HepG2 (cell line): ENCODE data around the gene AMBRA1. TPM values are rescaled to one million over a fixed set of nuclear protein-coding genes. Genes with fewer than 3 reads are reported as not detected.

ENCODE experiments used
- ATAC-seq: fragments of 200-7000 bp; cut with Tn5 transposase; 3 replicates; pipeline ENCODE4 v1.9.1; 2020; ENCODE audit warnings: mild to moderate bottlenecking, moderate library complexity
- BruUV-seq: library from RNA; stranded (reverse); fragments of 400-500 nt; replicated peaks from 2 replicates; lab custom pipeline; 2021; lab: Mats Ljungman, UMichigan
- CTCF ChIA-PET: fragments of 300-600 bp; formaldehyde crosslinking; extraction: SDS; loops from one replicate; lab custom pipeline; 2021; ENCODE audit warnings: low total read pairs, inconsistent platforms, low intra/inter-chr PET ratio; lab: Yijun Ruan, JAX
- POLR2A ChIA-PET: fragments of 350-600 bp; sonication (Branson Sonifier 250); formaldehyde crosslinking; loops from one replicate; lab custom pipeline; 2020; ENCODE audit warnings: antibody characterized with exemption, inconsistent platforms; lab: Yijun Ruan, JAX
- DNase-seq: peaks from one replicate; pipeline ENCODE4 v3.0.0-alpha.2; 2015; ENCODE audit warnings: low spot score
- FAIRE-seq: peaks from 3 replicates; lab custom pipeline; 2011; peaks lifted over from hg19 to GRCh38; lab: Jason Lieb, UNC
- H2AFZ ChIP-seq: one replicate; pipeline ENCODE4 v1.6.1; 2011; ENCODE audit warnings: low read length, inconsistent platforms
- H3K27ac ChIP-seq: fragments of 300-600 bp; 3 replicates; pipeline ENCODE4 v1.8.0; 2011; ENCODE audit warnings: mixed run types, mild to moderate bottlenecking, mixed read lengths, low read length, inconsistent platforms; ENCODE audit not compliant: insufficient read depth; ENCODE audit errors: extremely low read length
- H3K27me3 ChIP-seq, 2 experiments: fragments of 200-600 bp in 1 of 2; 2 replicates in 1 of 2; 3 replicates in 1 of 2; pipeline versions ENCODE4 v1.6.0 to v1.8.0; 2011; ENCODE audit warnings: low read length in 2 of 2, mild to moderate bottlenecking in 2 of 2, moderate library complexity in 2 of 2, inconsistent platforms in 1 of 2; ENCODE audit not compliant: insufficient read depth in 2 of 2, control insufficient read depth in 1 of 2
- H3K36me3 ChIP-seq, 2 experiments: fragments of 200-600 bp in 1 of 2; replicated peaks in 1 of 2; 2 replicates in 1 of 2; 3 replicates in 1 of 2; pipeline versions ENCODE4 v1.5.1 to v1.8.0; 2011; ENCODE audit warnings: low read length in 2 of 2, inconsistent platforms in 1 of 2; ENCODE audit not compliant: insufficient read depth in 2 of 2, control insufficient read depth in 1 of 2
- H3K4me1 ChIP-seq: 2 replicates; pipeline ENCODE4 v1.5.1; 2012; ENCODE audit warnings: low read length, inconsistent platforms; ENCODE audit not compliant: insufficient read depth
- H3K4me2 ChIP-seq: 2 replicates; pipeline ENCODE4 v1.6.0; 2011; ENCODE audit warnings: low read depth, low read length, inconsistent platforms
- H3K4me3 ChIP-seq, 3 experiments: fragments of 200-600 bp in 1 of 3; sonication (generic), shearing (Covaris generic) in 1 of 3; replicated peaks in 1 of 3; 2 replicates each; pipeline ENCODE4 v1.5.1; 2011 to 2016; ENCODE audit warnings: low read length in 3 of 3, inconsistent platforms in 2 of 3, low read depth in 2 of 3, mild to moderate bottlenecking in 2 of 3, control low read depth in 1 of 3, mixed read lengths in 1 of 3; ENCODE audit not compliant: insufficient read depth in 1 of 3
- H3K79me2 ChIP-seq: one replicate; pipeline ENCODE4 v1.6.1; 2011; ENCODE audit warnings: low read length, inconsistent platforms; ENCODE audit not compliant: insufficient read depth
- H3K9ac ChIP-seq: 2 replicates; pipeline ENCODE4 v1.6.0; 2011; ENCODE audit warnings: mild to moderate bottlenecking, low read depth, low read length, inconsistent platforms; ENCODE audit not compliant: insufficient read depth
- H3K9me3 ChIP-seq: 2 replicates; pipeline ENCODE4 v1.5.1; 2012; ENCODE audit warnings: mild to moderate bottlenecking, low read length
- H4K20me1 ChIP-seq: 2 replicates; pipeline ENCODE4 v1.6.0; 2011; ENCODE audit warnings: inconsistent platforms, mild to moderate bottlenecking, low read length, moderate library complexity; ENCODE audit not compliant: insufficient read depth
- ARNT2 ChIP-seq: sonication (generic); formaldehyde crosslinking; IDR thresholded peaks from 2 replicates; pipeline ENCODE4 v1.8.0; 2022; ENCODE audit warnings: mild to moderate bottlenecking, low read depth, missing genetic modification reagents, moderate library complexity
- CHD4 ChIP-seq: fragments of 200-600 bp; sonication (generic); IDR thresholded peaks from 2 replicates; pipeline ENCODE4 v1.7.0; 2017; ENCODE audit warnings: mild to moderate bottlenecking, low read length, borderline replicate concordance
- CREB1 ChIP-seq, 2 experiments: fragments of 450-650 bp in 1 of 2; IDR thresholded peaks; 2 replicates each; pipeline ENCODE4 v1.6.1; 2016 to 2017; ENCODE audit warnings: control low read depth in 1 of 2, mild to moderate bottlenecking in 1 of 2, missing compliant biosample characterization in 1 of 2, missing genetic modification characterization in 1 of 2
- ELF4 ChIP-seq: sonication (generic); formaldehyde crosslinking; IDR thresholded peaks from 2 replicates; pipeline ENCODE4 v1.5.0; 2020; ENCODE audit warnings: missing genetic modification reagents, mild to moderate bottlenecking, moderate library complexity, borderline replicate concordance
- FOXA3 ChIP-seq: IDR thresholded peaks from 2 replicates; pipeline ENCODE4 v1.6.1; 2016; ENCODE audit warnings: missing genetic modification reagents, missing compliant biosample characterization
- KLF13 ChIP-seq: sonication (generic); formaldehyde crosslinking; IDR thresholded peaks from 2 replicates; pipeline ENCODE4 v1.4.0; 2020; ENCODE audit warnings: mild to moderate bottlenecking, missing genetic modification reagents
- LCORL ChIP-seq, 2 experiments: fragments of 450-650 bp in 1 of 2; sonication (generic) in 1 of 2; formaldehyde crosslinking in 1 of 2; IDR thresholded peaks; 2 replicates each; pipeline versions ENCODE4 v1.5.0 to v1.6.1; 2017 to 2020; ENCODE audit warnings: antibody characterized with exemption in 1 of 2, missing genetic modification reagents in 1 of 2
- MAF1 ChIP-seq: sonication (generic); formaldehyde crosslinking; IDR thresholded peaks from 2 replicates; pipeline ENCODE4 v1.5.0; 2020; ENCODE audit warnings: missing genetic modification reagents, borderline replicate concordance
- MED13 ChIP-seq: sonication (generic); formaldehyde crosslinking; IDR thresholded peaks from 2 replicates; pipeline ENCODE4 v1.5.0; 2020; ENCODE audit warnings: missing genetic modification reagents
- ONECUT2 ChIP-seq: sonication (generic); formaldehyde crosslinking; IDR thresholded peaks from 2 replicates; pipeline ENCODE4 v1.4.0; 2020; ENCODE audit warnings: missing genetic modification reagents
- SIX4 ChIP-seq: sonication (generic); formaldehyde crosslinking; IDR thresholded peaks from 2 replicates; pipeline ENCODE4 v1.4.0; 2020; ENCODE audit warnings: missing genetic modification reagents
- SKI ChIP-seq: fragments of 450-650 bp; IDR thresholded peaks from one replicate; pipeline ENCODE4 v1.6.1; 2018; ENCODE audit warnings: mild to moderate bottlenecking; ENCODE audit not compliant: partially characterized antibody
- SRF ChIP-seq: IDR thresholded peaks from 2 replicates; pipeline ENCODE4 v1.6.1; 2011; ENCODE audit warnings: mild to moderate bottlenecking, low read depth, low read length, moderate library complexity
- SRSF1 ChIP-seq: fragments of 200-400 bp; formaldehyde crosslinking; optimal IDR thresholded peaks from 2 replicates; pipeline ENCODE3; 2017; ENCODE audit warnings: mild to moderate bottlenecking, low read depth, low read length, moderate library complexity
- TFAP4 ChIP-seq: sonication (generic); IDR thresholded peaks from 2 replicates; pipeline ENCODE4 v1.6.1; 2016; ENCODE audit warnings: low read depth, borderline replicate concordance
- ZGPAT ChIP-seq: IDR thresholded peaks from 2 replicates; pipeline ENCODE4 v1.6.1; 2016; ENCODE audit warnings: mild to moderate bottlenecking
- ZKSCAN8 ChIP-seq: IDR thresholded peaks from 2 replicates; pipeline ENCODE4 v1.6.1; 2016; ENCODE audit warnings: borderline replicate concordance, missing genetic modification reagents, missing compliant biosample characterization
- ZNF143 ChIP-seq: sonication (generic); formaldehyde crosslinking; IDR thresholded peaks from 2 replicates; pipeline ENCODE4 v1.4.0; 2020; ENCODE audit warnings: missing genetic modification reagents
- ZNF577 ChIP-seq: sonication (generic); formaldehyde crosslinking; IDR thresholded peaks from 2 replicates; pipeline ENCODE4 v1.4.0; 2020; ENCODE audit warnings: mild to moderate bottlenecking, low read depth, missing genetic modification reagents, borderline replicate concordance
- ZNF660 ChIP-seq: sonication (generic); formaldehyde crosslinking; IDR thresholded peaks from 2 replicates; pipeline ENCODE4 v1.5.1; 2020; ENCODE audit warnings: mild to moderate bottlenecking, low read depth, missing genetic modification reagents, borderline replicate concordance
- ZNF781 ChIP-seq: sonication (generic); formaldehyde crosslinking; IDR thresholded peaks from 2 replicates; pipeline ENCODE4 v1.5.1; 2020; ENCODE audit warnings: borderline replicate concordance, mild to moderate bottlenecking, missing genetic modification reagents; ENCODE audit errors: not compliant biosample characterization
- ZNF792 ChIP-seq: IDR thresholded peaks from 2 replicates; pipeline ENCODE4 v1.6.1; 2016
- ZSCAN20 ChIP-seq: sonication (generic); formaldehyde crosslinking; IDR thresholded peaks from 2 replicates; pipeline ENCODE4 v1.4.0; 2020; ENCODE audit warnings: missing genetic modification reagents, mild to moderate bottlenecking, borderline replicate concordance
- WGBS: methylation state at CpG from one replicate; pipeline ENCODE4 v1.1.6; 2017; ENCODE audit warnings: low lambda C conversion rate; 5-methylcytosine and 5-hydroxymethylcytosine counted together
- in situ Hi-C: cut with HindIII; loops from 2 replicates; pipeline ENCODE4 v1.10.0; 2017; ENCODE audit warnings: low pct_unique_long_range_greater_than_20kb; ENCODE audit not compliant: extremely low pct_ligation_motif_present
- intact Hi-C: fragments of 100-400 bp; cut with micrococcal nuclease; formaldehyde crosslinking; loops from one replicate; pipeline ENCODE4 v1.10.0; 2022; ENCODE audit not compliant: unreplicated experiment
- polyA plus RNA-seq, 8 experiments: library from polyadenylated mRNA; depleted of rRNA in 3 of 8; stranded (reverse) in 7 of 8; unstranded in 1 of 8; fragments of >200 nt; fragmentation: Illumina TruSeq in 4 of 8; extraction: Trizol in 4 of 8; gene quantifications; 2 replicates each; pipeline versions ENCODE4 v1.2.1 to v1.2.3, GENCODE V29; 2011 to 2016; ENCODE audit warnings: low read depth in 4 of 8, missing spikeins in 1 of 8, mixed read lengths in 1 of 8; ENCODE audit not compliant: insufficient read depth in 1 of 8
- total RNA-seq, 5 experiments: library from RNA; depleted of rRNA; stranded (reverse); fragments of >200 nt; fragmentation: Illumina TruSeq; extraction: Trizol; gene quantifications; 2 replicates each; pipeline ENCODE4 v1.2.3, GENCODE V29; 2016; ENCODE audit warnings: low read depth in 1 of 5

The AMBRA1 gene
- total and polyA plus RNA-seq, 2 of the 13 experiments (the other 11 are each of a cell fraction or from before 2014, with no cell fraction given) = 15.7 to 26.0 TPM

GRCh38 chr11:46519351-46519750 lies 74.5 kb downstream of the AMBRA1 start:
- ChIA-PET POLR2A (interaction anchor here (1.4 kb wide), 1 partner anchor 35 kb away, joined by 4 read pairs; no protein-coding TSS in a partner anchor), CTCF (interaction anchor here (0.8 kb wide), 1 partner anchor 10 kb away, joined by 3 read pairs; no protein-coding TSS in a partner anchor)
- 17% methylated on average over 3 of the region's 3 CpGs for WGBS
- peaks cover 56% of the 10 kb centered on the region for H4K20me1 ChIP-seq
- peak overlapping the region; percentile 28; the same call in 1 of the 2 replicates for H3K4me2 ChIP-seq
- DNase-seq (peak; percentile 63), FAIRE-seq (no peak), ATAC-seq (peak; percentile 86)
- peak overlapping the region; percentile 52 for H3K27ac ChIP-seq
- intact Hi-C loops (no loop called here), in situ Hi-C loops (no loop called here)
- BruUV-seq = no TSS peak
- H3K36me3 ChIP-seq = peaks cover 3 to 12% of the 10 kb centered on the region in 2 experiments; a peak in 4 of 5 replicates
- H3K4me1 ChIP-seq = peaks cover 63% of the 10 kb centered on the region
- H3K79me2 ChIP-seq = peaks cover 80% of the 10 kb centered on the region
- H2AFZ ChIP-seq = no peak overlapping the region
- H3K4me3 ChIP-seq = no peak overlapping the region
- no peaks in the 10 kb centered on the region for H3K27me3 ChIP-seq
- H3K9me3 ChIP-seq = no peaks in the 10 kb centered on the region
- H3K9ac ChIP-seq = no peak overlapping the region
- TF ChIP-seq MAF1 (CRISPR knock-in tag) (no peak), CREB1 (IDR thresholded peaks at IDR 0.05) (no peak), CREB1 (CRISPR knock-in tag; IDR thresholded peaks at IDR 0.05) (0 out of 2 replicates have a peak, but pooled peaks have one; percentile 40), KLF13 (no peak), ZSCAN20 (CRISPR knock-in tag) (no peak), ZNF792 (CRISPR knock-in tag) (no peak), FOXA3 (CRISPR knock-in tag) (peak; percentile 60; the same call in 1 of the 2 replicates), ARNT2 (CRISPR knock-in tag) (no peak), ZNF660 (CRISPR knock-in tag) (no peak), SRSF1 (no peak), LCORL (IDR thresholded peaks at IDR 0.05) (no peak), LCORL (CRISPR knock-in tag; IDR thresholded peaks at IDR 0.05) (no peak), ZGPAT (CRISPR knock-in tag) (0 out of 2 replicates have a peak, but pooled peaks have one; percentile 39), TFAP4 (no peak), ZNF143 (no peak), CHD4 (no peak), SRF (no peak), ELF4 (CRISPR knock-in tag) (no peak), ZNF781 (CRISPR knock-in tag) (no peak), ONECUT2 (CRISPR knock-in tag) (peak; percentile 93), SIX4 (CRISPR knock-in tag) (no peak), SKI (no peak), ZNF577 (CRISPR knock-in tag) (no peak), ZKSCAN8 (CRISPR knock-in tag) (no peak), MED13 (no peak)
